Measurements from ENCODE around the gene CNTFR.
"Not testable (repeated sequence)": the region's sequence is repeated elsewhere in the genome, so short reads cannot be mapped to it uniquely, and the experiment has no call there.

Gene CNTFR, protein sequence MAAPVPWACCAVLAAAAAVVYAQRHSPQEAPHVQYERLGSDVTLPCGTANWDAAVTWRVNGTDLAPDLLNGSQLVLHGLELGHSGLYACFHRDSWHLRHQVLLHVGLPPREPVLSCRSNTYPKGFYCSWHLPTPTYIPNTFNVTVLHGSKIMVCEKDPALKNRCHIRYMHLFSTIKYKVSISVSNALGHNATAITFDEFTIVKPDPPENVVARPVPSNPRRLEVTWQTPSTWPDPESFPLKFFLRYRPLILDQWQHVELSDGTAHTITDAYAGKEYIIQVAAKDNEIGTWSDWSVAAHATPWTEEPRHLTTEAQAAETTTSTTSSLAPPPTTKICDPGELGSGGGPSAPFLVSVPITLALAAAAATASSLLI

GRCh38 chr9:34589636-34590380 is at the start of gene CNTFR:
CNTFR (minus strand) TSS chr9:34589724; CDS start chr9:34568981, 20,743 bp downstream.
- no peak for DNase-seq (ENCODE audit: low spot score)

DNA sequence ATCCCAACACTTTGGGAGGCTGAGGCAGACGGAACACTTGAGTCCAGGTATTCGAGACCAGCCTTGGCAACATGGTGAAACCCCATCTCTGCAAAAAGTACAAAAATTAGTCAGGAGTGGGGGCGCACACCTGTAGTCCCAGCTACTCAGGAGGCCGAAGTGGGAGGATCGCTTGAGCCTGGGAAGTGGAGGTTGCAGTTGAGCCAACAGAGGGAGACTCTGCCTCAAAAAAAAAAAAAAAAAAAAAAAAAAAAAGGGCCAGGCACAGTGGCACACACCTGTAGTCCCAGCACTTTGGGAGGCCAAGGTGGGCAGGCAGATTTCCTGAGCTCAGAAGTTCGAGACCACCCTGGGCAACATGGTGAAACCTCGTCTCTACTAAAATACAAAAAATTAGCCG is 49.8 kb upstream of the CNTFR start:
- DNase-seq (ENCODE audit: low spot score) = not testable (repeated sequence)

- DNase-seq (ENCODE audit: low spot score) = no peak
These were observed 48.6 kb upstream of the CNTFR start for GRCh38 chr9:34638138-34638445.

GRCh38 chr9:34637356-34638137 is 48.0 kb upstream of the CNTFR start, which contains the start of gene SIGMAR1:
SIGMAR1 (minus strand) TSS chr9:34637787; CDS start chr9:34637697, 90 bp downstream.
- DNase-seq (ENCODE audit: low spot score) = peak; percentile 96

DNA sequence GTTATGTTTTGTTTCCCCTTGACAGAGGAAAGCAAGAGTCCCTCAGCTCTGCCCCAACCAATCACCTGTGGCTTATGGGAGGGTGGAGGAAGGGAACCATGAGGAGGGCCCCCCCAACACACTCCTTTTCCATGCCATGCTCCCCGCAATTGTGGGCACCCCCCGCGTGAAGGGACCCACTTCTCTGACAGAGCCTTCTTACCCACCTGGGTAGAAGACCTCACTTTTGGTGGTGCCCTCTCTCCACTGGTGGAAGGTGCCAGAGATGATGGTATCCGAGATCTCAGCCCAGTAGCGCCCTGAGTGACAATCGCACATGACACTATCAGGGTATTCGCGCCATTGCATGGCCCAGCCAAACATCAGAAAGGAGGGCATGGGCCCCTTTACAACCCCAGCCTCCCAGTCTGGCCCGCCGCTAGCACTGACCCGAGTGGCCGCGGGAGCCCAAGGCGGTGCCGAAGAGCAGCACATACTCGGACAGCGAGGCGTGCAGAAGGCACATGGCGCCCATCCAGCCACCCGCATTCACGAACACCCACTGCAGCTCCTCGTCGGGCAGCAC is 47.3 kb upstream of the CNTFR start:
- DNase-seq (ENCODE audit: low spot score) = peak; percentile 54

DNA sequence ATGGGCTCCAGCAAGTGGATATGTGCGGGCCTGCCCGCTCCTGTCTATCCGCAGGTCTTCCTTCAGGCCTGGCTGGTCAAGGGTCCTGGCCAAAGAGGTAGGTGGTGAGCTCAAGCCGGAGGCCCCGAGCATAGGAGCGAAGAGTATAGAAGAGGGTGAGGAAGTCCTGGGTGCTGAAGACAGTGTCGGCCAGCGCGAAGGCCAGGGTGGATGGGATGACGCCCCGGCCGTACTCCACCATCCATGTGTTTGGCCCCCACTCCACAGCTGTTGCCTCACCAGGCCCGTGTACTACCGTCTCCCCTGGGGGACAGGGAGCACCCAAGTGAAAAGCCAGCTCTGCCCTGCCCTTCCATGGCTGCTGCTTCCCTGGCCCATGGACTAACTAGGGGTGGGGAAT is 46.0 kb upstream of the CNTFR start:
- no peak for DNase-seq (ENCODE audit: low spot score)

- no peak for DNase-seq (ENCODE audit: low spot score)
These were observed 45.2 kb upstream of the CNTFR start for GRCh38 chr9:34634551-34635248.

DNA sequence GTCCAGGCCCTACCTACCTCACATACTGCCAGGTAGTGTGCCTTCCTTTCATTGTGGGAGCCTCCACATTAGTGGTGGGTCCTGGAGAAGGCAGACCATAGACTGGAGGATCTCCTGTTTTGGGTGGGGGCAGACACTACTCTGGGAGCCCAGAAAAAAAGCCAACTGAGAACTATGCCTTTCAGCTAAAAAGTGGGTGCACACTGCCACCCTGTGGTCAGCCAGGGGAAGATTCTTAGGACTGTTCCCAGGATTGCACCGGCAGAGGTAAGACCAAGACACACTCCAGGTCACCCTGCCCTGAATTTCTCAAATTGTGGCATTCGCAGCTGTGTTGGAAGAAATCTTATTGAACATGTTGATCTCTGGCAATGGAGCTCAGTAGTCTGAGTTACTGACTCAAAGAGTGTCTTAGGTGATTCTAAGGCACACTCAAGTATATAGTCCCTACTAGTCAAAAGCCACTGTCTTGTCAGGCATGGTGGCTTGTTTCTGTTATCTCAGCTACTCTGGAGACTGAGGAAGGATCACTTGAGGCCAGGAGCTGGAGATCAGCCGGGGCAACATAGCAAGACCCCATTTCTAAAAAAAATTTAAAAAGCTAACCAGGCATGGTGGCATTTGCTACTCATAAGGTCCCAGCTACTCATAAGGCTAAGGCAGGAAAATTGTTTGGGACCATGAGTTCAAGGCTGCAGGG is 44.5 kb upstream of the CNTFR start:
- peak; percentile 83 for DNase-seq (ENCODE audit: low spot score)

- no peak for DNase-seq (ENCODE audit: low spot score)
These were observed 43.6 kb upstream of the CNTFR start for GRCh38 chr9:34633166-34633565.

GRCh38 chr9:34630402-34631154 is 41.1 kb upstream of the CNTFR start:
- DNase-seq (ENCODE audit: low spot score) = no peak

- no peak for DNase-seq (ENCODE audit: low spot score)
These were observed 39.9 kb upstream of the CNTFR start for GRCh38 chr9:34629491-34629808.

DNA sequence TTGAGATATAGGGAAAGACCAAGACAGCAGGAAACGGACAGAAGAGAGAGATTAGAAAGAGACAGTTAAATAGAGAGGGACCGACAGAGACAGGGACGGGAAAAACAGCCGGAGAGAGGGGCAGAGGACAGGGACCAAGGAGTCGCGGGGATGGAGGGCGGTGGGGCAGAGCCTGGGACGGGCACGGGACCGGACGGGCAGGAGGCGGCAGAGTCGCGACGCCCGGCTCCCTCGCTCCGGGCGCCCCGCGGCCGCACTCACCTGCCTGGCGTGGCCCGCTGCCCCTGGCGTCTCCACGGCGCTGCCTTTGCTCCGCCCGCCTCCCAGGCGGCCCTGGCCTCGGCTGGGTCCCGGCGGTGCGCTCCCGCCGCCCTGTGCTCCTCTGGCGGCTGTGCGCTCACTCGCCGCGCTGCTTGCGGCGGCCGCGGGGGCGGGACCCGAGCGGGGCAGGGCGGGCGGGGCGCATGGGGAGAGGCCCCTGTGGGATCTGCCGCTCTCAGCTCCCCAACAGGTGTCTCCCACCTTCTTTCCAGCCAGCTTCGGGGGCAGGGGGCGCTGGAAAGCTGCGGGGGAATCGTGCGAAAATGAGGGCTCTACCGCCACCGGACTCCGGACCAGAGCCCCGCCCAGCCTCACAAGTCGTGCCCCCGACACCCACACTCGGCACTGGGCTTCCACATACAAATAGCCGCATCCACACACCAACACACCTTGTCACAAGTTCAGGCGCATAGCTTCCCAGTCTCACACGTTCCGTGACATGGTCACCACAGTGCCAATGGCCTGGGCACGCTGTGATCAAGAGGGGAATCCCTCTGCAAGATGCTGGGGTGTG is 39.3 kb upstream of the CNTFR start, which contains the start of gene ARID3C:
Gene ARID3C, minus strand, starts transcription at position 411 of the 835 bp plus-strand sequence. CDS start 1,052 bp downstream, outside the sequence.
- no peak for DNase-seq (ENCODE audit: low spot score)

GRCh38 chr9:34627716-34628655 is 38.5 kb upstream of the CNTFR start:
- DNase-seq (ENCODE audit: low spot score) = no peak

GRCh38 chr9:34625186-34625486 is 35.6 kb upstream of the CNTFR start:
- DNase-seq (ENCODE audit: low spot score) = no peak

- no peak for DNase-seq (ENCODE audit: low spot score)
These were observed 35.1 kb upstream of the CNTFR start for GRCh38 chr9:34624475-34625185.

GRCh38 chr9:34623374-34624235 is 34.1 kb upstream of the CNTFR start:
- DNase-seq (ENCODE audit: low spot score) = no peak

Data from NAMALWA (cell line).